Stimulated activated CD4-positive, alpha-beta T cell treated with anti-CD3 and anti-CD28 coated beads, TNF-alpha, amount 100 ng/mL, for 1 hour (primary cell): ENCODE results near the gene PDIA5.
"Not testable (repeated sequence)": the region's sequence is repeated elsewhere in the genome, so short reads cannot be mapped to it uniquely, and the experiment has no call there.

Experiments used
- DNase-seq, 3 donors: peaks; one replicate each; pipeline ENCODE4 v3.0.0-alpha.2; 2020; ENCODE audit warnings: low read depth in 3 of 3, low spot score in 1 of 3

The PDIA5 gene

GRCh38 chr3:123090728-123091531, 24.1 kb downstream of the PDIA5 start:
- DNase-seq: no peak

DNA sequence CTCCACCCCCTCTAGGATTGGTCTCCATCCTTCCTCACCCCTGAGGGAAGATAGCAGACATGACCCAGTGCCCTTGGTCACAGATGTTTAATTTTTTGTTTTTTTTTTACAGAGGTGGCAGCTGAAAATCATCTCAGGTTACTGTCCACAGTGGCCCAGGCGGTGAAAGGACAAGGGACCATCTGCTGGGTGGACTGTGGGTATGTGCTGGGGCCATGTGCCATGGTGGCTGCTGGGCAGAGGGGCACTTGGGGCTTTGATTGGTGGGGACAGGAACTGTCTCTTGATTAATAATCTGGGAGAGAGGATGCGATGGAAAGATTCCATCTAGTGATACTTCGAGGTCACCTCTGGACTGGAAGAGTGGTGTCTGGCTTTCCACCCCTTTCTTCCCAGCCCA, 25.4 kb downstream of the PDIA5 start:
- DNase-seq: no peak

- DNase-seq: no peak
Observed at GRCh38 chr3:123093696-123094095, 26.9 kb downstream of the PDIA5 start.

- DNase-seq: no peak
Observed at GRCh38 chr3:123094516-123095313, 27.9 kb downstream of the PDIA5 start.

- no peak for DNase-seq
Observed at GRCh38 chr3:123096126-123096525, 29.3 kb downstream of the PDIA5 start.

- no peak for DNase-seq
Observed at GRCh38 chr3:123096731-123097130, 29.9 kb downstream of the PDIA5 start.

DNA sequence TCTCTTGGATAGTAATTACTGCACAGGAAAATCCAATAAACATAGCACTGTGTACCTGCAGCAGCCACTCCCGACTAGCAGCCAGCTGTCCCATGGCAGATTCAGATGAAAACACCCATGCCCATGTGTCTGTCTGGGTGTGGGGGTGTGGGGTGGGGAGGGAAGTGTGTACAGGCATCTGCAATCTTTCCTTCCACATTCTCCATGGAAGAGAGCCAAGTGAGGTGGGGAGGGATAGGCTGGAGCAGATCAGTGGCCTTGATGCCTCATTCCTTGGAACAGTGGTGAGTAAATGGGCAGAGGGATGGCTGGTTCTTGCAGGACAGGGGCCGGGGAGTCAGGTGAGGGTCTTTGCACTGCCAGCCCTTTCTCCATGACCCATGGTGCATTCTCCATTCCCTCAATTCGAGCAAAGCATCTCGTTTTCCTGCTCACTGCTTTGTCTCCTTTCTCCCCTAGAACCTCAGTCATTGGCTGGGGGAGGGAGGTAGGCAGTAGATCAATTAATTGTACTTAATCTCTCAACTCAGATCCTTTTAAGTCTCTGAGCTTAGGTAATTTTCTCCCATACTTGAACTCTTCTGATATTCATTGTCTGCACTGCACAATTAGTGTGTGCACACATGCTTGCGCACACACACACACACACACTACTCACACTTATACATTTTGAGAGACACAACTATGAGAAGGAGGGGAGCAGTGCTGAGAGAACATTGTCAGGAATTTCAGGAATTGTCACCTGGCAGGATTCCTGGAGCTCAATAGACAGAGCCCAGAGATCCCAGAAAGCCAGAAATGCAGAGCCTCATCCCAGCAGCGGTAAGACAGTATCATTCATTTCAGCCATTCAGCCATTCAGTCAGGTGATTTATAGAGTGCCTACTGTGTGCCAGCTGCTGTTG, 31.9 kb downstream of the PDIA5 start:
- DNase-seq: no peak

DNA sequence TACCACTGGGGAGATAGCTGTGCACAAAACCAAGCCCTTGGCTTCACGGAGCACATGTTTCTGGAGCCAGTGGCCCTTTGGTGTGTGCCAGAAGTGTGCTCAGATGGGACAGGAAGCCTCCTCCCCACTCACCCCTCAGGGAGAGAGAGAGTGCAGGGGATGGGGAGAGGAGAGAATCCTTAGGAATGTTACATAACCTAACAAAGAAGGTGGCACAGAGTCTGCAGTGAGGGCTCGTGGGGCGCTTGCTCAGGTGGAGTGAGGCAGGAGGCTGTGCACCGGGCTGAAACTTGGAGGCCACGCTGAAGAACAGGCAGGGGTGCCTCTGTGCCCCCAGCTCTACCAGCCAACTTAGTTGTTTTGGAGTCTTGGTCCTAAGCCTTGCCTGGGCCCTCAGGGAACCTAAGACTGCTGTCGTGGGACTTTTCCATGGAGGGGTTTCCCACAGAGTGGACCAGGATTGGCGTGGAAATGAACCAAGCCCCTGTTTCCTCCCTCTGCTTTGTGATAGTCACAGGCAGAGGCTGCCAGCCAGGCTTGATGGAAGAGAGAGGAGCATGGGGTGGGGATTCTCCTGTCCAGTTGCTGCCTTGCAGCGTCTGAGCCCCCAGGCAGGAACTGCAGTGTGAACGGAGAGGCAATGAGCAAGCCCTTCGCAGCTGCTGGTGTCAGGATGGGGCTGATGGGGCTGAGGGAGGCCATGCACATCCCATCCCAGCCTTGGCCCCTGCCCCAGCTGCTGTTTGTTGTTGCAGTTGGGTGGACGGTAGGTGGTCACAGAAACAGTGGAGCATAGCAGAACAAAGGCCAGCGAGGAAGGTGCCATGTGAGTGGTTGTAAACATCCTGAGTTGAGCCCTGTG, 32.7 kb downstream of the PDIA5 start:
- no peak for DNase-seq

DNA sequence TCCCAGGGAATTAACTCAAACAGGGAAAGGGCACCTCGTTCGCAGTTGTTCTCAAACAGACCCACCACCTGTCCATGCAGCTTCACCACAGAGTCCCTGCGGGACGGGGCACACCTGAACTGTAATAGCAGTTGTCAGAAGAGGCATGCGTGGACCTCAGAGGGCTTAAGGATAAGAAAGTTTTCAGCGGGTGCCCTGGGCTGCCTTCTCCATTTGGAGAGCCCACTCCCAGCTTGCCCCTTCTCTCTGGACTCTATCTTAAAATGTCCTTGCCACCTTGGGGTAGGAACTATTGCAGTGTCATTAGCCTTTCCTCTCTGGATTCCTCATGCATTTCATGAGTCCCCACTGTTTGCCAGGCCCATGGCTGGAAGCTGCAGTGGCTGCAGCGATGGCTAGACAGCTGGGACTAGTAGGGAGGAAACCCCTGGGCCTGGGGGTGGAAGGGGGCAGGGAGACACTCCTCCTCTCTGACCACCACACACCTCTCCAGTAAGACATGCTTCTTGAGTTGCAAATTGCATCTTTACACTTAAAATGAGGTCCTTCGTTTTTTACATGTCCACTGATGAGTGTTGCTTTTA, 33.5 kb downstream of the PDIA5 start:
- DNase-seq: no peak

DNA sequence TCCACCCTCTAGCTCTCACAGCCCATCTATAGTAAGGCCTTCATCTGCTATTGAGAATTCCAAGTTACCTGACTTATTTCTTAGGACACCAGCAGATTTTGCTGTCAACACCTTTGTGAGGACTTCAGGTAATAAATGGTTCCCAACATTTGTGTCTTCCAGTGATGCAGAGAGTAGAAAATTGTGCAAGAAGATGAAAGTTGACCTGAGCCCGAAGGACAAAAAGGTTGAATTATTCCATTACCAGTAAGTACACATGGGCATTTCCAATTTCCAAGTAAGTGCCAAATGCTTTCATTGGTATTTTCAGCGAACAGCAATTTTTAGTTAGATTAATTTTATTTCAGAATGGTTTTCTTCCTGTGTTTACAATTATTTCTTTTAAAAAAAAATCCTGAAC, 35.4 kb downstream of the PDIA5 start:
- DNase-seq: no peak

- DNase-seq: no peak
Observed at GRCh38 chr3:123102826-123103225, 36.0 kb downstream of the PDIA5 start.

DNA sequence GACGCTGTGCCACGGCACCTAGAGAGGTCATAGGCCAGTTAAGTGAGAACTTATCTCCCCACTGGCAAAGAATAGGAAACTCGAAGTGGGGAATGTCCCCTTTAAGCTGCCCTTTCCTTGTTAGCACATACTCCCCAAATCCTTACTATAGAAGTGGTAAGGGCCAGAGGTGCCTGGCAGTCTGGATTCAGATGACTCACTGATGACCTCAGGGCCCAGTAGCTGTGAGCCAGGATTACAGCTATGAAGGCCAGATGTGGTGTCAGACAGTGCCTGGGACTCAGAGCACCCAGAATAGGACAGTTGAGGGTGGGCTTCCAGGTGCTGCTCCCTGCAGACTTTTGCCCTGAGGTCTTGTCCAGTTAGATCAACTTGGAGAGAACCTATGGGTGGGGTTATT, 37.7 kb downstream of the PDIA5 start:
- no peak for DNase-seq

GRCh38 chr3:123105201-123106189, 38.7 kb downstream of the PDIA5 start:
- DNase-seq: no peak

GRCh38 chr3:123110282-123110975, 43.6 kb downstream of the PDIA5 start:
- DNase-seq: no peak

DNA sequence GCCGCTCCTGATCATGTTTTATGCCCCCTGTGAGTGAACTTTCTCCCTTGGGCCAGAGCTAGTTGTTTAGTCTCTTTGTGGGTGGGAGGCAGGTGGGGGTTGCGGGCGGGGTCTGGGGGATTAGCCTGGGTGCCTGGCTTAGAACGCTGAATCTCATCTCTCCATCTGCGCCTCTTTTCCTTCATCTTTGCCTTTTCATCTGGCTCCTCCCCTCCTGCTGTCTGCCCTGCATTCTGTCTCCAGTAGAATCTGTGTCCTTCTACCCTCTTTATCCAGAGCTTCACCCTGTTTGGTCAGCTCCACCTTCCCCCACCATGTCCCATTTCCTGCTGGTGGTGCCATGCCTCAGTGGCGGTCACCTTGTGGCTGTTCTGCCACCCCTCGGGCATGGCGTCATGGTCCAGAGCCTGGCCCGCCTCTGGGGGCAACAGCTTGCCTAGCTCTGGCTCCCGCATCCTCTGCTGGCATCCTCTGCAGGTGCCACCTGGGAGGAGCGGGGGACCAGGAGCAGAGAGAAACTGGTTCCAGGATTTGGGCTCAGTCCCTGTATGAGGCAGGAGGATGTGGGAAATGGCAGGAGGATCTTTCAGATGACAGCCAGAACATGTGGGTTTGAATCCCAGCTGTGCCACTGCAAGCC, 44.3 kb downstream of the PDIA5 start:
- no peak for DNase-seq

DNA sequence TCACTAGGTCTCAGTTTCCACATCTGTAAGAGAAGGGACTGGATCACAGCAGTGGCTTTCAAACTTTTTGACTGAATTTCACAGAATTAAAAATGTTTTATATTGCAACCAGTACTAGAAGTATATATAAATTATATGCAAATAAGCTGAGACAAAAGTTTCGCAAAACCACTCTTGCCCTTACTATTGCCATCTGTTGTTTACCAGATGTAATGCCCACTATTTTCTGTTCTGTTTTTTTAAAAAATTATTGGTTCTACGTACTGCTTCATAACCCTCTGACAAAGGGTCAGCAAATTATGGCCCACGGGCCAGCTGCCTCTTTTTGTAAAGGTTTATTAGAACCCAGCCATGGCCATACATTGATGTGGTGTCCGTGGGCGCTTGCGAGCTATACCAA, 44.8 kb downstream of the PDIA5 start:
- DNase-seq: no peak

DNA sequence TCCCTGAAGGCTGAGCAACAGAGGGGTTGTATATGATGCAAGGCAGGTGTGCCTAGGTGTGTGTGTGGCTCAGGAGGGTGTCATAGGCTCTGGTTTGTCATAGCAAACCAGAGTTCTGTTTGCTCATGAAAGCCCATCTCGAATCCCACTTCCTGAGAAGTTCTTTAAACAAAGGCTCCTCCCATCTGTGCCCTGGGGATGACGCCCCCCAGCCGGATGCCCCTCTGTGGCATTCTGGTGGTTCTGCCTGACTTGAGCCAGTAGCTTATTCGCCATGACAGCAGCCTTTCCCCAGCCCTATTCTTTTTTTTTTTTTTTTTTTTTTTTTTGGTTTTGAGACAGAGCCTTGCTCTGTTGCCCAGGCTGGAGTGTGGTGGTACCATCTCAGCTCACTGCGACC, 45.4 kb downstream of the PDIA5 start:
- no peak for DNase-seq

DNA sequence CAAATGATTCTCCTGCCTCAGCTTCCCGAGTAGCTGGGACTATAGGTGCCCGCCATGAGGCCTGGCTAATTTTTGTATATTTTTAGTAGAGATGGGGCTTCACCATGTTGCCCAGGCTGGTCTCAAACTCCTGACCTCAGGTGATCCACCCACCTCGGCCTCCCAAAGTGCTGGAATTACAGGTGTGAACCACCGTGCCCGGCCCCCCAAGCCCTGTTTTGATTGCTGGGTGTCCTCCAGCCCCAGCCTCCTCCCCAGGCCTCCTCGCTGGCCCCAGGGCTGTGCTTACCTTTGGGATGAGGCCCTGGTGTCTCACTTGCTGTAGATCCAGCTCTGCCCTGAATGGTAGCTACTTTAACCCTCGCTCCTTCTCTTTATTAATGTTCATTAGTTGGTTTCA, 45.8 kb downstream of the PDIA5 start:
- DNase-seq: not testable (repeated sequence)
